Measurements from ENCODE around the gene FAM221A. TPM values are rescaled to one million over a fixed set of nuclear protein-coding genes. Genes with fewer than 3 reads are reported as not detected.
A peak's percentile ranks its signal among the peaks of the same experiment; 100 is the strongest.

FAM221A gene
- total RNA-seq, 3 donors from 2014 or later (not counting 1 experiment from before 2014, with no cell fraction given), result 5.7 to 7.4 (median 6.9) TPM

GRCh38 chr7:23689165-23689564 lies 9.2 kb downstream of the FAM221A start:
- ATAC-seq (no peak), DNase-seq (no peak)
- Histone ChIP-seq H3K9me3 (ENCODE audit: control insufficient read depth, insufficient read depth, low read length) (no peaks in the 10 kb centered on the region), H3K4me1 (ENCODE audit: control insufficient read depth, insufficient read depth, low read length) (no peaks in the 10 kb centered on the region), H3K36me3 (ENCODE audit: control insufficient read depth, insufficient read depth, low read length) (peaks cover 4% of the 10 kb centered on the region), H3K4me3 (ENCODE audit: low read length) (no peak overlapping the region), H3K27me3 (ENCODE audit: control insufficient read depth, insufficient read depth, low read length) (no peaks in the 10 kb centered on the region), H3K27ac (ENCODE audit: low read length) (no peak overlapping the region)
- no peak overlapping the region for H3K4me3 Mint-ChIP-seq
- intact Hi-C loops (cut with micrococcal nuclease), result no loop called here
- H3K36me3 Mint-ChIP-seq, result peaks cover 6% of the 10 kb centered on the region
- H3K27me3 Mint-ChIP-seq (ENCODE audit: low read depth in 2 of 2), result no peaks in the 10 kb centered on the region
- 93% methylated on average over 2 of the region's 4 CpGs for WGBS (ENCODE audit: insufficient coverage)
- no peak for TF ChIP-seq CTCF (IDR thresholded peaks at IDR 0.05)
- no peaks in the 10 kb centered on the region for H3K4me1 Mint-ChIP-seq
- no peaks in the 10 kb centered on the region for H3K9me3 Mint-ChIP-seq
- H3K27ac Mint-ChIP-seq, result no peak overlapping the region

- peaks cover 6% of the 10 kb centered on the region for H3K36me3 ChIP-seq (ENCODE audit: control insufficient read depth, insufficient read depth, low read length)
- H3K27me3 ChIP-seq (ENCODE audit: control insufficient read depth, insufficient read depth, low read length), result no peaks in the 10 kb centered on the region
- H3K4me1 ChIP-seq (ENCODE audit: control insufficient read depth, insufficient read depth, low read length), result no peaks in the 10 kb centered on the region
- ATAC-seq, result no peak
- no peak overlapping the region for H3K4me3 ChIP-seq (ENCODE audit: low read length)
- intact Hi-C loops (cut with micrococcal nuclease), result loop anchor here (10.0 kb wide), 1 partner anchor 893 kb away; no protein-coding TSS in a partner anchor
- no peaks in the 10 kb centered on the region for H3K9me3 ChIP-seq (ENCODE audit: control insufficient read depth, insufficient read depth, low read length)
- no peaks in the 10 kb centered on the region for H3K4me1 Mint-ChIP-seq
- no peak for TF ChIP-seq CTCF (IDR thresholded peaks at IDR 0.05)
- H3K9me3 Mint-ChIP-seq, result no peaks in the 10 kb centered on the region
- WGBS (ENCODE audit: insufficient coverage), result 96% methylated on average over 3 of the region's 4 CpGs
- H3K27me3 Mint-ChIP-seq (ENCODE audit: low read depth in 2 of 2), result no peaks in the 10 kb centered on the region
- H3K27ac Mint-ChIP-seq, result no peak overlapping the region
- no peak overlapping the region for H3K4me3 Mint-ChIP-seq
- H3K36me3 Mint-ChIP-seq, result peaks cover 6% of the 10 kb centered on the region
- no peak for DNase-seq
- H3K27ac ChIP-seq (ENCODE audit: low read length), result no peak overlapping the region
Measured at GRCh38 chr7:23691320-23691719, 11.3 kb downstream of the FAM221A start.

- Histone ChIP-seq H3K9me3 (ENCODE audit: control insufficient read depth, insufficient read depth, low read length) (no peaks in the 10 kb centered on the region), H3K4me1 (ENCODE audit: control insufficient read depth, insufficient read depth, low read length) (no peaks in the 10 kb centered on the region), H3K27me3 (ENCODE audit: control insufficient read depth, insufficient read depth, low read length) (no peaks in the 10 kb centered on the region), H3K27ac (ENCODE audit: low read length) (no peak overlapping the region), H3K36me3 (ENCODE audit: control insufficient read depth, insufficient read depth, low read length) (peaks cover 6% of the 10 kb centered on the region), H3K4me3 (ENCODE audit: low read length) (no peak overlapping the region)
- Mint-ChIP-seq H3K36me3 (peaks cover 6% of the 10 kb centered on the region), H3K4me3 (no peak overlapping the region), H3K9me3 (no peaks in the 10 kb centered on the region), H3K4me1 (peaks cover 7 to 9% of the 10 kb centered on the region in 2 donors), H3K27ac (no peak overlapping the region), H3K27me3 (ENCODE audit: low read depth in 2 of 2) (no peaks in the 10 kb centered on the region)
- intact Hi-C loops (cut with micrococcal nuclease), result loop anchor here (10.0 kb wide), 1 partner anchor 892 kb away; no protein-coding TSS in a partner anchor
- no peak for TF ChIP-seq CTCF (IDR thresholded peaks at IDR 0.05)
- no peak for DNase-seq
- no peak for ATAC-seq
Measured at GRCh38 chr7:23693224-23693623, 13.2 kb downstream of the FAM221A start.

- 22% methylated on average over 7 of the region's 7 CpGs for WGBS (ENCODE audit: insufficient coverage)
- peaks cover 2% of the 10 kb centered on the region for H3K36me3 ChIP-seq (ENCODE audit: control insufficient read depth, insufficient read depth, low read length)
Measured at GRCh38 chr7:23696916-23697441, 17.0 kb downstream of the FAM221A start.

More at GRCh38 chr7:23696916-23697441, 17.0 kb downstream of the FAM221A start:
- Histone ChIP-seq H3K27me3 (ENCODE audit: control insufficient read depth, insufficient read depth, low read length) (no peaks in the 10 kb centered on the region), H3K9me3 (ENCODE audit: control insufficient read depth, insufficient read depth, low read length) (no peaks in the 10 kb centered on the region), H3K4me3 (ENCODE audit: low read length) (no peak overlapping the region), H3K27ac (ENCODE audit: low read length) (no peak overlapping the region), H3K4me1 (ENCODE audit: control insufficient read depth, insufficient read depth, low read length) (no peaks in the 10 kb centered on the region)
- DNase-seq (peak; percentile 50 to 76), ATAC-seq (peak; percentile 71 to 75 (median 75))
- H3K4me1 Mint-ChIP-seq, result peaks cover 7 to 9% of the 10 kb centered on the region in 2 donors
- H3K36me3 Mint-ChIP-seq, result peaks cover 6% of the 10 kb centered on the region
- no peaks in the 10 kb centered on the region for H3K27me3 Mint-ChIP-seq (ENCODE audit: low read depth in 2 of 2)
- peak; percentile 79 for TF ChIP-seq CTCF (IDR thresholded peaks at IDR 0.05)
- no peak overlapping the region for H3K27ac Mint-ChIP-seq
- intact Hi-C loops (cut with micrococcal nuclease), result loop anchor here (5.0 to 10.0 kb wide), 3 partner anchors 125 to 970 kb away; no protein-coding TSS in a partner anchor
- H3K9me3 Mint-ChIP-seq, result no peaks in the 10 kb centered on the region
- no peak overlapping the region for H3K4me3 Mint-ChIP-seq

Data from natural killer cell (primary cell).